ENCODE results near the gene ZFYVE16. TPM values are rescaled to one million over a fixed set of nuclear protein-coding genes. Genes with fewer than 3 reads are reported as not detected.

Gene ZFYVE16
- total RNA-seq, 1 donor = 28.1 TPM

DNA sequence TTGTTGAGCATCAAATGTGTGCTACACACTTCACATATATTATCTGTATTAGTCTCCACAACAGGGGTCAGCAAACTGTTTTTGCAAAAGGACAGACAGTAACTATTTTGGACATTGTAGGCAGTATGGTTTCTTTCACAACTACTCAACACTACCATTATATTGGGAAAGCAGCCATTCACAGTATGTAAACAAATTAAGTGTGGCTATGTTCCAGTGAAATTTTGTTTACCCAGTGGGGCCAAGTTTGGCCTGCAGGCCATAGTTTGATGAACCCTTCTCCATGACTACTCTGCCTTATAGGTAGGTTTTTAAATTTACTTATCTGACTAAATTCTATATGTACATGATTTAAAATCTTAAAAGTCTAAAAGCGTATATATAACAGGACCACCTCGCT is 67.1 kb downstream of the ZFYVE16 start:
- TF ChIP-seq, protein P1, sequence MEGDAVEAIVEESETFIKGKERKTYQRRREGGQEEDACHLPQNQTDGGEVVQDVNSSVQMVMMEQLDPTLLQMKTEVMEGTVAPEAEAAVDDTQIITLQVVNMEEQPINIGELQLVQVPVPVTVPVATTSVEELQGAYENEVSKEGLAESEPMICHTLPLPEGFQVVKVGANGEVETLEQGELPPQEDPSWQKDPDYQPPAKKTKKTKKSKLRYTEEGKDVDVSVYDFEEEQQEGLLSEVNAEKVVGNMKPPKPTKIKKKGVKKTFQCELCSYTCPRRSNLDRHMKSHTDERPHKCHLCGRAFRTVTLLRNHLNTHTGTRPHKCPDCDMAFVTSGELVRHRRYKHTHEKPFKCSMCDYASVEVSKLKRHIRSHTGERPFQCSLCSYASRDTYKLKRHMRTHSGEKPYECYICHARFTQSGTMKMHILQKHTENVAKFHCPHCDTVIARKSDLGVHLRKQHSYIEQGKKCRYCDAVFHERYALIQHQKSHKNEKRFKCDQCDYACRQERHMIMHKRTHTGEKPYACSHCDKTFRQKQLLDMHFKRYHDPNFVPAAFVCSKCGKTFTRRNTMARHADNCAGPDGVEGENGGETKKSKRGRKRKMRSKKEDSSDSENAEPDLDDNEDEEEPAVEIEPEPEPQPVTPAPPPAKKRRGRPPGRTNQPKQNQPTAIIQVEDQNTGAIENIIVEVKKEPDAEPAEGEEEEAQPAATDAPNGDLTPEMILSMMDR (IDR thresholded peaks at IDR 0.05; ENCODE audit: insufficient read depth, low read length) = no peak
- DNase-seq (ENCODE audit: low read depth) = no peak
- no peak overlapping the region for H3K4me3 ChIP-seq (ENCODE audit: low read depth, low read length)

DNA sequence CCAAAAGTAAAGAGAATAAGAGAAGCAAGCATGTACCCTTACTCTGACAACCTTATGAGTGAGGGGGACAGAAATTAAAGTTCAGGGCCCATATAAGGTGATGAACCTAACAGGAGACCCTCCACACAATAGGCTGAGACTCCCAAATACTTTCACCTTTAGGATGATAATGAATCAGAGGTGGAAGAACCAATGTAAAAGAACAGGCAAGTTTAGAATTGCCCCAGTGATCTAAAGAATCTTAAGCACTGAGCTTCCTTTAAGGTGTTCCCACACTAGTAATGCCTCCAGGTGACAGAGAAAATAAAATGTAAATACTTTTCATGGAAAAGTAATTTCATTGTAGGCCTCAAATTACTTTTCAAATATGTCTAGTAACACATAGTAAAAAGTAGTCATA is 71.8 kb downstream of the ZFYVE16 start:
- TF ChIP-seq, protein P1 (IDR thresholded peaks at IDR 0.05; ENCODE audit: insufficient read depth, low read length) = no peak
- no peak overlapping the region for H3K4me3 ChIP-seq (ENCODE audit: low read depth, low read length)
- no peak for DNase-seq (ENCODE audit: low read depth)

DNA sequence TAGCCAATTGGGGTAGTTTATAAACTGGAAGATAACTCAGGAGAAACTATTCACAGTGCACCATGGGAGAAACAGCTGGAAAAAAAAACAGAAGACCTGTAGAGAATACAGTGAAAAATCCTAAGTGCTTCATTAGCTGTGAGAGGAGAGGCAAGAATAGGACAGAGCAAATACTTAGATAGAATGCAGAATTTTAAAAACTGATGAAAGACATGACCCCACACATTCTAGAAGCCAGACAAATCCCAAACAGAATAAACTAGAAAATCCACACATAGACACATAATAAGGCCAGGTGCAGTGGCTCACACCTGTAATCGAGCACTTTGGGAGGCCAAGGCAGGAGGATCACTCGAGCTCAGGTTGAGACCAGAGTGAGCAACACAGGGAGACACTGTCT is 72.5 kb downstream of the ZFYVE16 start:
- no peak overlapping the region for H3K4me3 ChIP-seq (ENCODE audit: low read depth, low read length)
- TF ChIP-seq, protein P1 (IDR thresholded peaks at IDR 0.05; ENCODE audit: insufficient read depth, low read length) = no peak

DNA sequence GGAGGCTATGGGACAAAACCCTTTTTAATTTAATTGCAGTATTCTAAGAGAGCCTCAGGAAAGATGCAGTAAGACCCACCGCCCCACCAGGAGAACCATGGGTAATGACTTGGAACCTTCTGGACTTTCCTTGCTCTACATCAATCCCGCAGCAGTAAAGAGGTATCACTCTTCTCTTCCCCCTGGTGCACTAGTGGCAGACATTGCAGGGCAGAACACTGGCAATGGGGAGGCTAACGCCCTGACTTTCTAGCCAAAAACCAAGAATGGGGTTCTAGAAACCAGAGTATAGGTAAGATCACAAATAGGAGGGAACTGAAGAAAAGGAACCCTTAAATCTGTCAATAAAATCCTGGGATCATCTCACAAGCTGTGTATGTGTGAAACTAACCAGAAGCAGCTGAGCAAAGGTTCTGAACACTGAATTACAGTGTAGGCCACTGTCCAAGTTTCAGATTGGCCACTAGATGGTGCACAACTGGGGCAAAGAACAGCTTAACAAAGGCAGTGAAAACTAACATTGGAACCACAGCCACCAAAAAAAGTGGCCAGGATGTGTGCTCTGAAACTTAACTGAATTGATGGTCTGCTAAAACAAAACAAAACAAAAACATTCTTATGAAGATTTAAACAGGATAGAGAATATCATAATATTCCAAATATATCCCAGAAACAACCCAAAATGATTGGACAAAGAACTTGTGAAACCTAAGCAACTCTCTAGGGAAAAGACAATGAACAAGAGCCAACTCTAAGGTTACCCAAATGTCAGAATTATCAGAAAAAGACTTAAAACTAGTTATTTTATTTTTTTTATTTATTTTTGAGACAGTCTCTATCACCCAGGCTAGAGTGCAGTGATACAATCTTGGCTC is 73.4 kb downstream of the ZFYVE16 start:
- H3K4me3 ChIP-seq (ENCODE audit: low read depth, low read length) = no peak overlapping the region
- DNase-seq (ENCODE audit: low read depth) = peak; percentile 71
- TF ChIP-seq, protein P1 (IDR thresholded peaks at IDR 0.05; ENCODE audit: insufficient read depth, low read length) = peak; percentile 87

More for the DNA sequence above, 72.5 kb downstream of the ZFYVE16 start:
- DNase-seq (ENCODE audit: low read depth) = no peak

DNA sequence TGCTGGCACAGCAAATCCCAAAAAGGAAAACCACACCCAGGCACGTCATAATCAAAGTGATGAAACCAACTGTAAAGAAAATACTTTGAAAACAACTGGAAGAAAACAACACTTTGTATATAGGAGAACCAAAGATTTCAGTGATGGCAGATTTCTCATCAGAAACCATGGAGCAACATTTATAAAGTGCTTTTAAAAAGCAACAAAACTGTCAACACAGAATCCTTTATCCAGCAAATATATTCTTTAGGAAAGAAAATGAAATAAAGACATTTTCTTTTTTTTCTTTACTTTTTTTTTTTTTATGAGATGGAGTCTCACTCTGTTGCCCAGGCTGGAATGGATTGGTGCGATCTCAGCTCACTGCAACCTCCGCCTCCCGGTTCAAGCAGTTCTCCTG is 74.7 kb downstream of the ZFYVE16 start:
- no peak overlapping the region for H3K4me3 ChIP-seq (ENCODE audit: low read depth, low read length)
- TF ChIP-seq, protein P1 (IDR thresholded peaks at IDR 0.05; ENCODE audit: insufficient read depth, low read length) = no peak
- no peak for DNase-seq (ENCODE audit: low read depth)

DNA sequence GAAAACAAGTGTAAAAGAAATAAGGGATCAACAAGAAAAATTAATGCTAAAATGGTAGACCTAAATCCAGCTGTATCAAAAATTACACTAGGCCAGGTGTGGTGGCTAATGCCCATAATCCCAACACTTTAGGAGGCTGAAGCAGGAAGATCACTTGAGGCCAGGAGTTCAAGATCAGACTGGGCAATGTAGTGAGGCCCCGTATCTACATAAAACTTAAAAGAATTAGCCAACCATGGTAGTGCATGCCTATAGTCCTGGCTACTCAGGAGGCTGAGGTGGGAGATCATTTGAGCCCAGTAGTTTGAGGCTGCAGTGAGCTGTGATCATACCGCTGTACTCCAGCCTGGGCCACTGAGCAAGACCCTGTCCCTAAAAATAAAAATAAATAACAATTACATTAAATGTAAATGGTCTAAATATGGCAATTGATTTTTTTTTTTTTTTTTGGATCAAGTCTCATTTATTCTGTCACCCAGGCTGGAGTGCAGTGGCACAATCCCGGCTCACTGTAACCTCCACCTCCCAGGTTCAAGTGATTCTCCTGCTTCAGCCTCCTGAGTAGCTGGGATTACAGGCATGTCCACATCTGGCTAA is 75.9 kb downstream of the ZFYVE16 start:
- DNase-seq (ENCODE audit: low read depth) = no peak
- no peak overlapping the region for H3K4me3 ChIP-seq (ENCODE audit: low read depth, low read length)
- TF ChIP-seq, protein P1 (IDR thresholded peaks at IDR 0.05; ENCODE audit: insufficient read depth, low read length) = no peak
